ENCODE results near the gene PCNX2. TPM values are rescaled to one million over a fixed set of nuclear protein-coding genes. Genes with fewer than 3 reads are reported as not detected.

Gene PCNX2
- polyA plus RNA-seq, 1 donor (not counting 4 experiments of a cell fraction or from before 2014, with no cell fraction given) = 18.0 TPM

- H3K27ac ChIP-seq (ENCODE audit: control insufficient read depth, insufficient read depth, low read length) = no peak overlapping the region
- FAIRE-seq = no peak
- no peak overlapping the region for H3K4me3 ChIP-seq (ENCODE audit: control insufficient read depth in 2 of 3, extremely low read depth in 1 of 3, insufficient read depth in 2 of 3, low read depth in 1 of 3, low read length in 3 of 3)
- peaks cover 17 to 26% of the 10 kb centered on the region in 2 experiments for H3K36me3 ChIP-seq (ENCODE audit: control insufficient read depth in 2 of 2, extremely low read depth in 1 of 2, insufficient read depth in 2 of 2, low read length in 2 of 2)
- H3K9me3 ChIP-seq (ENCODE audit: control insufficient read depth, low read depth, low read length) = no peaks in the 10 kb centered on the region
- no peak overlapping the region for H2AFZ ChIP-seq (ENCODE audit: control insufficient read depth, low read length)
- DNase-seq (ENCODE audit: low read depth, low spot score) = no peak
- no peaks in the 10 kb centered on the region for H3K27me3 ChIP-seq (ENCODE audit: control insufficient read depth, extremely low read depth, insufficient read depth, low read length)
- H3K79me2 ChIP-seq (ENCODE audit: control insufficient read depth, insufficient read depth, low read length) = peaks cover 2% of the 10 kb centered on the region
- no peak overlapping the region for H3K4me2 ChIP-seq (ENCODE audit: control insufficient read depth, extremely low read depth, insufficient read depth, low read depth, low read length)
- no peak for TF ChIP-seq EZH2 (IDR thresholded peaks at IDR 0.05; ENCODE audit: low read length)
- TF ChIP-seq, protein P1, sequence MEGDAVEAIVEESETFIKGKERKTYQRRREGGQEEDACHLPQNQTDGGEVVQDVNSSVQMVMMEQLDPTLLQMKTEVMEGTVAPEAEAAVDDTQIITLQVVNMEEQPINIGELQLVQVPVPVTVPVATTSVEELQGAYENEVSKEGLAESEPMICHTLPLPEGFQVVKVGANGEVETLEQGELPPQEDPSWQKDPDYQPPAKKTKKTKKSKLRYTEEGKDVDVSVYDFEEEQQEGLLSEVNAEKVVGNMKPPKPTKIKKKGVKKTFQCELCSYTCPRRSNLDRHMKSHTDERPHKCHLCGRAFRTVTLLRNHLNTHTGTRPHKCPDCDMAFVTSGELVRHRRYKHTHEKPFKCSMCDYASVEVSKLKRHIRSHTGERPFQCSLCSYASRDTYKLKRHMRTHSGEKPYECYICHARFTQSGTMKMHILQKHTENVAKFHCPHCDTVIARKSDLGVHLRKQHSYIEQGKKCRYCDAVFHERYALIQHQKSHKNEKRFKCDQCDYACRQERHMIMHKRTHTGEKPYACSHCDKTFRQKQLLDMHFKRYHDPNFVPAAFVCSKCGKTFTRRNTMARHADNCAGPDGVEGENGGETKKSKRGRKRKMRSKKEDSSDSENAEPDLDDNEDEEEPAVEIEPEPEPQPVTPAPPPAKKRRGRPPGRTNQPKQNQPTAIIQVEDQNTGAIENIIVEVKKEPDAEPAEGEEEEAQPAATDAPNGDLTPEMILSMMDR (optimal IDR thresholded peaks at IDR 0.05 in 1 of 3, IDR thresholded peaks at IDR 0.05 in 1 of 3, conservative IDR thresholded peaks at IDR 0.05 in 1 of 3; ENCODE audit: extremely low read depth in 1 of 3, insufficient read depth in 2 of 3, low read length in 3 of 3) = no peak
- peaks cover under 1% of the 10 kb centered on the region for H3K9me1 ChIP-seq (ENCODE audit: control insufficient read depth, extremely low read depth, insufficient read depth, low read length)
- H4K20me1 ChIP-seq (ENCODE audit: control insufficient read depth, extremely low read depth, insufficient read depth, low read length) = no peaks in the 10 kb centered on the region
- H3K9ac ChIP-seq (ENCODE audit: control insufficient read depth, extremely low read depth, insufficient read depth, low read length) = no peak overlapping the region
- no peaks in the 10 kb centered on the region for H3K4me1 ChIP-seq (ENCODE audit: control insufficient read depth, extremely low read depth, insufficient read depth, low read length)
- dilution Hi-C loops (cut with MboI; ENCODE audit: extremely low pct_ligation_motif_present, low sequenced_read_pairs) = no loop called here
Observed at GRCh38 chr1:233256789-233257188, 38.7 kb downstream of the PCNX2 start.

DNA sequence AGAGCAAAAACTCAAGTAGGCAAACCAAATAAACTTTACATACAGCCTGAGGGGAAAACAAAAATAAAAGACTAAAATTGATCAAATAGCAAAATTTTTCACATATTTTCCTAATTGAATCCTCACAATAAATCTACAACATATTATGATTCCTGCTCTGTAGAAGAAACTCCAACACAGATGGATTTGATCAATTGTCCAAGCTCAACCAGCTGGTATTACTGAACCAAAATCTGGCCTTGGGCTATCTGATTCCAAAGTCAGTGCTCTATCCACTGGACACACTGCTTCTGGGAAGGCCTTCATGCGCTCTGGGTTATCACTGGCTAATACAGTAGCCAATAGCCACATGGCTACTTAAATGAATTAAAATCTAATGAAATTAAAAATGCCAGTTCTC lies 39.3 kb downstream of the PCNX2 start:
- no peaks in the 10 kb centered on the region for H3K4me1 ChIP-seq (ENCODE audit: control insufficient read depth, extremely low read depth, insufficient read depth, low read length)
- TF ChIP-seq EZH2 (IDR thresholded peaks at IDR 0.05; ENCODE audit: low read length) = no peak
- TF ChIP-seq, protein P1 (optimal IDR thresholded peaks at IDR 0.05 in 1 of 3, IDR thresholded peaks at IDR 0.05 in 1 of 3, conservative IDR thresholded peaks at IDR 0.05 in 1 of 3; ENCODE audit: extremely low read depth in 1 of 3, insufficient read depth in 2 of 3, low read length in 3 of 3) = no peak
- H3K36me3 ChIP-seq (ENCODE audit: control insufficient read depth in 2 of 2, extremely low read depth in 1 of 2, insufficient read depth in 2 of 2, low read length in 2 of 2) = peaks cover 13 to 24% of the 10 kb centered on the region in 2 experiments
- no peaks in the 10 kb centered on the region for H3K27me3 ChIP-seq (ENCODE audit: control insufficient read depth, extremely low read depth, insufficient read depth, low read length)
- no peak overlapping the region for H3K4me2 ChIP-seq (ENCODE audit: control insufficient read depth, extremely low read depth, insufficient read depth, low read depth, low read length)
- H3K9me1 ChIP-seq (ENCODE audit: control insufficient read depth, extremely low read depth, insufficient read depth, low read length) = no peaks in the 10 kb centered on the region
- no peak overlapping the region for H3K9ac ChIP-seq (ENCODE audit: control insufficient read depth, extremely low read depth, insufficient read depth, low read length)
- peaks cover 2% of the 10 kb centered on the region for H3K79me2 ChIP-seq (ENCODE audit: control insufficient read depth, insufficient read depth, low read length)
- no peak overlapping the region for H3K27ac ChIP-seq (ENCODE audit: control insufficient read depth, insufficient read depth, low read length)
- H3K9me3 ChIP-seq (ENCODE audit: control insufficient read depth, low read depth, low read length) = no peaks in the 10 kb centered on the region
- no peak overlapping the region for H3K4me3 ChIP-seq (ENCODE audit: control insufficient read depth in 2 of 3, extremely low read depth in 1 of 3, insufficient read depth in 2 of 3, low read depth in 1 of 3, low read length in 3 of 3)
- dilution Hi-C loops (cut with MboI; ENCODE audit: extremely low pct_ligation_motif_present, low sequenced_read_pairs) = no loop called here
- no peaks in the 10 kb centered on the region for H4K20me1 ChIP-seq (ENCODE audit: control insufficient read depth, extremely low read depth, insufficient read depth, low read length)
- DNase-seq (ENCODE audit: low read depth, low spot score) (no peak), FAIRE-seq (no peak)
- H2AFZ ChIP-seq (ENCODE audit: control insufficient read depth, low read length) = no peak overlapping the region
